IMR-90 (cell line): ENCODE data around the gene MBNL3.

Experiments used
- BHLHE40 ChIP-seq: fragments of 150-350 bp; IDR thresholded peaks from 2 replicates; pipeline ENCODE4 v1.6.1; 2016; ENCODE audit warnings: mild to moderate bottlenecking, low read depth, low read length
- CTCF ChIP-seq: conservative IDR thresholded peaks from 2 replicates; pipeline ENCODE4 v1.5.1; 2012; ENCODE audit warnings: mild to moderate bottlenecking, low read depth, low read length, improper control_type of control experiment
- POLR2A ChIP-seq: IDR thresholded peaks from 2 replicates; pipeline ENCODE4 v1.6.1; 2012; ENCODE audit warnings: mild to moderate bottlenecking, low read depth, low read length
- RCOR1 ChIP-seq: IDR thresholded peaks from 2 replicates; pipeline ENCODE4 v1.6.1; 2012; ENCODE audit warnings: mild to moderate bottlenecking, low read length, improper control_type of control experiment; ENCODE audit not compliant: insufficient replicate concordance

GRCh38 chrX:132488819-132489577, at the start of gene MBNL3:
- no peak for TF ChIP-seq RCOR1
- no peak for TF ChIP-seq BHLHE40
- TF ChIP-seq CTCF = no peak
- no peak for TF ChIP-seq POLR2A
